Subcutaneous adipose tissue (tissue), 4 donors: ENCODE results near the gene CELSR1. TPM values are rescaled to one million over a fixed set of nuclear protein-coding genes. Genes with fewer than 3 reads are reported as not detected.

ENCODE experiments used
- CTCF ChIP-seq: fragments of 450-650 bp; IDR thresholded peaks from one replicate; pipeline ENCODE4 v1.5.1; 2016; ENCODE audit warnings: low read depth, mild to moderate bottlenecking, control low read depth, antibody characterized with exemption, moderate library complexity
- total RNA-seq, 4 donors: library from RNA; depleted of rRNA; stranded (reverse); fragments of >200 nt; gene quantifications; one replicate each; pipeline ENCODE4 v1.1.0, GENCODE V29; 2016

CELSR1 gene
- total RNA-seq, 4 donors from 2014 or later: 0.16 to 5.6 (median 1.5) TPM

GRCh38 chr22:46362934-46363515, 174.4 kb downstream of the CELSR1 start:
- TF ChIP-seq CTCF: no peak

GRCh38 chr22:46362203-46362933, 175.1 kb downstream of the CELSR1 start:
- no peak for TF ChIP-seq CTCF

- no peak for TF ChIP-seq CTCF
Observed at GRCh38 chr22:46361826-46362202, 175.6 kb downstream of the CELSR1 start.

GRCh38 chr22:46360891-46361290, 176.5 kb downstream of the CELSR1 start:
- no peak for TF ChIP-seq CTCF

GRCh38 chr22:46360097-46360496, 177.3 kb downstream of the CELSR1 start:
- no peak for TF ChIP-seq CTCF

GRCh38 chr22:46359362-46359761, 178.1 kb downstream of the CELSR1 start:
- no peak for TF ChIP-seq CTCF

GRCh38 chr22:46358766-46359165, 178.7 kb downstream of the CELSR1 start:
- no peak for TF ChIP-seq CTCF
